ENCODE results near the gene GPX3.

Gene GPX3, protein sequence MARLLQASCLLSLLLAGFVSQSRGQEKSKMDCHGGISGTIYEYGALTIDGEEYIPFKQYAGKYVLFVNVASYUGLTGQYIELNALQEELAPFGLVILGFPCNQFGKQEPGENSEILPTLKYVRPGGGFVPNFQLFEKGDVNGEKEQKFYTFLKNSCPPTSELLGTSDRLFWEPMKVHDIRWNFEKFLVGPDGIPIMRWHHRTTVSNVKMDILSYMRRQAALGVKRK

DNA sequence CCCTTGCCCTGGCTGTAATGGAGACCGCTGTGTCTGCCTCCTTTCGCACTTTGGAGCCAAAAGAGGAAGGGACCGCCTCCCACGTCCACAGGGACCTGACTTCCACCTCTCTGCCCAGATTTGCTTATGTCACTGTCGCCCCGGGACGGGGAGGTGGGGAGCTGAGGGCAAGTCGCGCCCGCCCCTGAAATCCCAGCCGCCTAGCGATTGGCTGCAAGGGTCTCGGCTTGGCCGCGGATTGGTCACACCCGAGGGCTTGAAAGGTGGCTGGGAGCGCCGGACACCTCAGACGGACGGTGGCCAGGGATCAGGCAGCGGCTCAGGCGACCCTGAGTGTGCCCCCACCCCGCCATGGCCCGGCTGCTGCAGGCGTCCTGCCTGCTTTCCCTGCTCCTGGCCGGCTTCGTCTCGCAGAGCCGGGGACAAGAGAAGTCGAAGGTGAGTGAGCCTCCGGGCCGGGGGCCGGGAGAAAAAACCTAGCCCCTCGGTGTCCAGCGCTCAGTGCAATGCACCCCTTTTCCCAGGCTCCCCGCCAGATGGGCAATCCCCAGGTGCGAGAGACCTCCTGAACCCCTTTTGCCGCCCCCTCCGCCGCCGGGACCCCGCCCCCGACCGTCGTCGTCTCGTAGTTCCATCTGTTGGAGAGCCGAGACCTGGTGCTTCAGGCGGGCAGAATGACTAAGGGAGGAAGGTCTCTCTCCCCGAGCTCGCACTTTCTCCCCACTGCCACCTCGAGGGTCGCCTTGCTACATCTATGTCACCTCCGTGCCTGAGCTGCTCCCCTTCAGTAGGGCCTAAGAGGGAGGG is at the start of gene GPX3:
TSS of gene GPX3 (plus strand) at position 288 of the 807 bp plus-strand sequence. CDS start at position 352, 64 bp downstream.
- TF ChIP-seq, protein P1, sequence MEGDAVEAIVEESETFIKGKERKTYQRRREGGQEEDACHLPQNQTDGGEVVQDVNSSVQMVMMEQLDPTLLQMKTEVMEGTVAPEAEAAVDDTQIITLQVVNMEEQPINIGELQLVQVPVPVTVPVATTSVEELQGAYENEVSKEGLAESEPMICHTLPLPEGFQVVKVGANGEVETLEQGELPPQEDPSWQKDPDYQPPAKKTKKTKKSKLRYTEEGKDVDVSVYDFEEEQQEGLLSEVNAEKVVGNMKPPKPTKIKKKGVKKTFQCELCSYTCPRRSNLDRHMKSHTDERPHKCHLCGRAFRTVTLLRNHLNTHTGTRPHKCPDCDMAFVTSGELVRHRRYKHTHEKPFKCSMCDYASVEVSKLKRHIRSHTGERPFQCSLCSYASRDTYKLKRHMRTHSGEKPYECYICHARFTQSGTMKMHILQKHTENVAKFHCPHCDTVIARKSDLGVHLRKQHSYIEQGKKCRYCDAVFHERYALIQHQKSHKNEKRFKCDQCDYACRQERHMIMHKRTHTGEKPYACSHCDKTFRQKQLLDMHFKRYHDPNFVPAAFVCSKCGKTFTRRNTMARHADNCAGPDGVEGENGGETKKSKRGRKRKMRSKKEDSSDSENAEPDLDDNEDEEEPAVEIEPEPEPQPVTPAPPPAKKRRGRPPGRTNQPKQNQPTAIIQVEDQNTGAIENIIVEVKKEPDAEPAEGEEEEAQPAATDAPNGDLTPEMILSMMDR (IDR thresholded peaks at IDR 0.05; ENCODE audit: low read depth, low read length, missing control alignments): no peak
- in situ Hi-C loops (cut with HindIII; ENCODE audit: low sequenced_read_pairs): no loop called here
- peak within 1 kb of the TSS; percentile 51 for H3K4me3 ChIP-seq (ENCODE audit: low read depth, low read length)
- no peak for DNase-seq (ENCODE audit: low read depth)

DNA sequence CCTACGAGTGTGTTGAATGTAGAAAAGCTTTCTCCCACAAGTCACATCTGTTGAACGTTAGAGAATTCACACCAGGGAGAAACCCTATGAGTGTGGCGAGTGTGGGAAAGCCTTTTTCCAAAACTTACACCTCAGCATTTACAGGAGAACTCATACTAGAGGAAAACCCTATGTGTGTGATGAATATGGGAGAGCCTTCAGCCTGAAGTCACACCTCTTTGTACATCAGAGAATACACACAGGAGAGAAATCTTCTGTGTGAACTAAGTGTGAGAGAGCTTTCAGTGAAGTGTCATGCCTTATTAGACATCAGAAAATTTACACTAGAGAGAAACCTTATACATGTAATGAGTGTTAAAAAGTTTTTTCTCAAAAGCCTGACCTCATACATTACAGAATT is 41.8 kb upstream of the GPX3 start:
- H3K4me3 ChIP-seq (ENCODE audit: low read depth, low read length): no peak overlapping the region
- TF ChIP-seq, protein P1 (IDR thresholded peaks at IDR 0.05; ENCODE audit: low read depth, low read length, missing control alignments): no peak
- no peak for DNase-seq (ENCODE audit: low read depth)
- in situ Hi-C loops (cut with HindIII; ENCODE audit: low sequenced_read_pairs): no loop called here

DNA sequence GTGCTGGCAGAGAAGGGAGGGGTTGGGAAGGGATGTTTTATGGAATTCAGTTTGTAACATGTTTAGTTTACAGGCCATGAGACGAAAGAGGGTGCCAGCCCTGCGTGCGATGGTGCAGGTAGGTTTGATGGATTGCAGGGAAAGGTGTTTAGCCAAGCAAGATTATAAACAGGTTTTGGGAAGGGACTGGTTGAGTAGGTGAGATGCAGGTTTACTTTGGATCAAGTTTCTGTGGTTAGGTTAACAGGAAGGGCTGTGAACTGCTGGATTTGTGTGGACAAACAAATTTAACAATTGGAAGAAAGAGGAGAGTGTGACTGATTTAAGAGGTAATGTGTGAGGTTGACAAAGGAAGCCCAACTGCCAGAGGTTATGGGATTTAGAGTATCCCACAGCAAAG is 32.6 kb upstream of the GPX3 start:
- DNase-seq (ENCODE audit: low read depth): no peak
- TF ChIP-seq, protein P1 (IDR thresholded peaks at IDR 0.05; ENCODE audit: low read depth, low read length, missing control alignments): no peak
- H3K4me3 ChIP-seq (ENCODE audit: low read depth, low read length): no peak overlapping the region
- in situ Hi-C loops (cut with HindIII; ENCODE audit: low sequenced_read_pairs): no loop called here

DNA sequence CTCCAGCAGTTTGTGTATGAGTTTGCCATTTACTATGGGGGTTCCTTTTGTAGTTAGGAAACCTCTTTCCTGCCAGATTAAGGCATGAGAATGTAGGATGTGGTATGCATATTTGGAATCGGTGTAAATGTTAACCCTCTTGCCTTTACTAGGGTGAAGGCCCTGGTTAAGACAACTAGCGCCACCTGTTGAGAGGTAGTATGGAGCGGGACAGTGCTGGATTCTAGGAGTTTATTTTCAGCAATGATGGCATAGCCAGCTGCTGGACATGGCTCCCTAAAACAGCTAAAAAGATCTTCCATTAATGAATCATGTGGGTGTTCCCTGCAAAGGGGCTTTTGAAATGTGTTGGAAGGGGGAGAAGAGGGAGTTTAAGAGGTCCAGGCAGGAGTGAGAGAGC is 30.7 kb upstream of the GPX3 start:
- TF ChIP-seq, protein P1 (IDR thresholded peaks at IDR 0.05; ENCODE audit: low read depth, low read length, missing control alignments): no peak
- in situ Hi-C loops (cut with HindIII; ENCODE audit: low sequenced_read_pairs): no loop called here
- no peak for DNase-seq (ENCODE audit: low read depth)
- H3K4me3 ChIP-seq (ENCODE audit: low read depth, low read length): no peak overlapping the region

DNA sequence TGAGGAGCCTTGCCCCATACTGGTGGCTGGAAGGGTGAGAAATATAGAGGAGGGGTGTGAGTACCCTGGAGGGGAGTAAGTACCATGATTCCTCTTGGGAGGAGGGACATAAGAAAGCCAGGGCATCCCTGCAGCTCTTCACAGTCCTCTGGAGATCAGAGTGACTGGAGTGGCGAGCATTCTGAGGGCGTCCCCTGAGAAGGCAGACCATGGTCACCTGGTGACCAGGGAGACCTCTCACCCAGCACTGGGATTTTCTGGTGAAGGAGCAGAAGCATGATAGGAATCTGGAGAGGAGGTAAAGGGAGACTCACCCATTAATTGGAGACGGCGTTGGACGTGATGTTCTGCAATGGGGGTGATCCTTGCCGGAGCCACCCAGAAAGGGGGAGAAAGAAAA is 27.7 kb upstream of the GPX3 start:
- DNase-seq (ENCODE audit: low read depth): no peak
- H3K4me3 ChIP-seq (ENCODE audit: low read depth, low read length): no peak overlapping the region
- in situ Hi-C loops (cut with HindIII; ENCODE audit: low sequenced_read_pairs): no loop called here
- TF ChIP-seq, protein P1 (IDR thresholded peaks at IDR 0.05; ENCODE audit: low read depth, low read length, missing control alignments): no peak

DNA sequence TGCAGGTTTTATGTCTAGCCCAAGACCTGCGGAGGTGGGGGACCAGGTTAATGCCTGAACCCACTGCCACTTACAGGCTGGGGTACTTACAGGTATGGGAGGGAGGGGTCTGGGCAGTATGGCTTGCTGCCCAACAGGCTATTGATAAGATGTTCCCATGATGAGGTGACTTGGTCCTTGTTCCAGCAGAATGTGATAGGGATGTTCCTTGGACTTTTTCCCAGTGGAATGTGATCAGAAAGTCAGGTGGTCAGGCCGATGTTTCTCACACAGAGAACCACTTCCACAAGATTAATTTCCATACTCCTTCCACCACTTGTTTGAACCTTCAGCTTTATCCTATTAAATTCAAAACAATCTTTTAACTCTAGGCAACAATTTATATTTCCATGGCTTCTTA is 27.0 kb upstream of the GPX3 start:
- in situ Hi-C loops (cut with HindIII; ENCODE audit: low sequenced_read_pairs): no loop called here
- TF ChIP-seq, protein P1 (IDR thresholded peaks at IDR 0.05; ENCODE audit: low read depth, low read length, missing control alignments): no peak

More for the DNA sequence above, 27.0 kb upstream of the GPX3 start:
- H3K4me3 ChIP-seq (ENCODE audit: low read depth, low read length): no peak overlapping the region
- DNase-seq (ENCODE audit: low read depth): no peak

Data from astrocyte of the cerebellum (primary cell).